ENCODE data around the gene SRRT. TPM values are rescaled to one million over a fixed set of nuclear protein-coding genes. Genes with fewer than 3 reads are reported as not detected.
"Not testable (repeated sequence)": the region's sequence is repeated elsewhere in the genome, so short reads cannot be mapped to it uniquely, and the experiment has no call there.

Gene SRRT
- polyA plus RNA-seq, 12 donors: 72.6 to 153 (median 96.4) TPM; not detected in 1

DNA sequence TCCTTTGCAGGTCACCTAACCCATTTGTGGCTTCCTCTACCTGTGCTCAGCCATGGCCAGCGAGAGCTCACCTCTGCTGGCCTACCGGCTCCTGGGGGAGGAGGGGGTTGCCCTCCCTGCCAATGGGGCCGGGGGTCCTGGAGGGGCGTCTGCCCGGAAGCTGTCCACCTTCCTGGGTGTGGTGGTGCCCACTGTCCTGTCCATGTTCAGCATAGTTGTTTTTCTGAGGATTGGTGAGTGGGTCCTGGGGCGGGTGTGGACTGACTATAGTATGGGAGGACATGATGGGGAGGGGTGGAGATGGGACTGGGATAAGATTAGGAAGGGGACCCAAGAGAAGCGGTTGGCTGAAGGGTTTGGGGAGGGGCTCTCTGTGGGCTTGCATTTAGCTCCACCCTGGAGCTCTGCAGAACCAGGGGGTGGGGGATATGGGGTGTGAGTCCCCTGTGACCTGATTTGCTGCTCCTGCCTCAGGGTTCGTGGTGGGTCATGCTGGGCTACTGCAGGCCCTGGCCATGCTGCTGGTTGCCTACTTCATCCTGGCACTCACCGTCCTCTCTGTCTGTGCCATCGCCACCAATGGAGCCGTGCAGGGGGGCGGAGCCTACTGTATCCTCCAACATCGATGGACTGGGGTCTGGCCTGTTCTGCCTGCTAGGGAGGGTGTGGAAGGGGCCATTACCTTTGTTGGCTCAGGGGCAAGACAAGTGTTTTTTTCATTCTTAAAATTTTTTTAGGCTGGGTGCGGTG is 20.6 kb upstream of the SRRT start:
- no peak for DNase-seq

- not testable (repeated sequence) for DNase-seq
Observed at GRCh38 chr7:100854899-100855298, 20.0 kb upstream of the SRRT start.

DNA sequence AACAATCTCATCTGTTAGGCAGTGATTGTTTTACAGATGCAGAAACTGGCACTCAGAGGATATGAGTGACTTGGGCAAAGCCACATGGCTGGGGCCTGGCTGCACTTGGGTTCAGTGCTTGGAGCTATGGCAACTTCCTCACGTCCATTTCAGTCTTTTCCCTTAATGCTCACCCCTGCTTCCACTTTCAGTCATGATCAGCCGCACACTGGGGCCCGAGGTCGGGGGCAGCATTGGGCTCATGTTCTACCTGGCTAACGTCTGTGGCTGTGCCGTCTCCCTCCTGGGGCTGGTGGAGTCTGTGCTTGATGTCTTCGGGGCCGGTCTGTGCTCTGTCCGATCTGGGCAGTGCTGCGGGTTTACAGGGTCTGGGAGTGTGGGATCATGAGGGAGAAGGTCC is 19.4 kb upstream of the SRRT start:
- DNase-seq: no peak

GRCh38 chr7:100856871-100857282 is 18.0 kb upstream of the SRRT start:
- no peak for DNase-seq

- no peak for DNase-seq
Observed at GRCh38 chr7:100859856-100860255, 15.0 kb upstream of the SRRT start.

GRCh38 chr7:100860702-100861615 is 13.9 kb upstream of the SRRT start:
- no peak for DNase-seq

DNA sequence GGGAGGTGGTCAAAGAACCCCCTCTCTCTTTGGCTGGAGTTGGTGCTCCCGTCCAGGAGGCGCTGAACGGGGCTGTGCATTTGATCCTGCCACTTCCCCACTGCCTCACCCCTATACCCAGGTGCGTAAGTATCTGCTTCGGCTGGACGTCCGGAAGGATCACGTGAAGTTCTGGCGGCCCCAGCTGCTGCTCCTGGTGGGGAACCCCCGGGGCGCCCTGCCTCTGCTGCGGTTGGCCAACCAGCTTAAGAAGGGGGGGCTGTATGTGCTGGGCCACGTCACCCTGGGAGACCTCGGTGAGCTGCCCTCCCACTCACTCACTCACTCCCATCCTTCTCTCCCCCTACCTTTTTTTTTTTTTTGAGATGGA is 13.3 kb upstream of the SRRT start:
- DNase-seq: no peak

GRCh38 chr7:100863406-100863950 is 11.4 kb upstream of the SRRT start:
- DNase-seq: no peak

GRCh38 chr7:100864263-100864845 is 10.5 kb upstream of the SRRT start:
- DNase-seq: no peak

DNA sequence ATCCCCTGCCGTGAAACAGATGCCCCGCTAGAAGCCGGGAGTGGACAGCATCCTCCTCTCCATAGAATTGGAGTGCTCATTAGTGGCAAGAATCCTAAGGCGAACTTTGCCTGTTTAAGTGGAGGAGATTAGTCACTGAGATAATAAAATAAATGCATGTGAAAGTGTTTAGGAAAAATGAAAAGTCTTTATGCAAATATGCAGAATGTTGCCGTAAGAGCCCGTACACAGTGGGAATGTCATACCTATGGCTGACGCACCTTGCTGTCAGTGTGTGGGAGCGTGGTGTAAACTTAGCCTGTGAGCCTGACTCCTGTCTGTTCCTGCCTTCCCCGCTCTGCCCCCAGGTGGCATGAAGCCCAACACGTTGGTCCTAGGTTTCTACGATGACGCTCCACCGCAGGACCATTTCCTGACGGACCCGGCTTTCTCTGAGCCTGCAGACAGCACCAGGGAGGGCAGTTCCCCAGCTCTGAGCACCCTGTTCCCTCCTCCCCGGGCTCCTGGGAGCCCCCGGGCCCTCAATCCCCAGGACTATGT is 9.5 kb upstream of the SRRT start:
- no peak for DNase-seq

GRCh38 chr7:100865938-100866728 is 8.8 kb upstream of the SRRT start:
- DNase-seq: peak; percentile 64

- no peak for DNase-seq
Observed at GRCh38 chr7:100866729-100867039, 8.2 kb upstream of the SRRT start.

DNA sequence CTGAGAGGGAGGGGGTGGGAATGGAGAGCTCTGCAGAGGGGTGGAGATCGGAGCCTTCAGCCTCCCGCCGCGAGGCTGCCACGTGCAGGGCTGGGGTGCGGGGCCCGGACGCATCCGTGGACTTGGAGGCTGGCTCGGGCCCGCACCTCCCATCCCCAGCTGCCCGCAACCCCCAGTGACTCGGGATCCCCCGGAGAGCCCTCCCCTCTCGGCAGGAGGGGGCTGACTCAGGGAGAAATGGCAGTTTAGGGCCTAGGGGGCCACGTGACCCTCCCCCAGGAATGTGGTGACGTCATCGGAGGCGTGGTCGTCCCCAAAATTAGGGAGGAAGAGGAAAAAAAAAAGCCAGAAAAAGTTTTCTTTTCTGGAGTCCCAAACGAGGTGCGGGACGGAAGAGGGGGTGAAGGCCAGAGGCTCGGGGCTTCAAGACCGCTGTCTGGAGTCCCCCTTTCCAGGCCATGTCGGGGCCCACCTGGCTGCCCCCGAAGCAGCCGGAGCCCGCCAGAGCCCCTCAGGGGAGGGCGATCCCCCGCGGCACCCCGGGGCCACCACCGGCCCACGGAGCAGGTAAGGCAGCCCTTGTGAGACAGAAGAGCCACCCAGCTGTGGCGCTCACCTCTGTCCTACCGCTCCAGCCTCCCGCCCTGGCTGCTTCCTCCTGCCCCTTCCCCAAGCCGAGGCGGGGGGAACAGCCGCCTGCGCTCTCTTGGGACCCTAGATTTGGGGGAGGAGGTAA is 7.7 kb upstream of the SRRT start, which contains the start of gene TRIP6:
TSS of gene TRIP6 (plus strand) at position 348 of the 736 bp plus-strand sequence. CDS start at position 459, 111 bp downstream.
- peak; percentile 95 for DNase-seq

GRCh38 chr7:100867776-100868485 is 7.0 kb upstream of the SRRT start:
- DNase-seq: no peak

GRCh38 chr7:100873599-100874299 is 1.2 kb upstream of the SRRT start:
- DNase-seq: no peak

DNA sequence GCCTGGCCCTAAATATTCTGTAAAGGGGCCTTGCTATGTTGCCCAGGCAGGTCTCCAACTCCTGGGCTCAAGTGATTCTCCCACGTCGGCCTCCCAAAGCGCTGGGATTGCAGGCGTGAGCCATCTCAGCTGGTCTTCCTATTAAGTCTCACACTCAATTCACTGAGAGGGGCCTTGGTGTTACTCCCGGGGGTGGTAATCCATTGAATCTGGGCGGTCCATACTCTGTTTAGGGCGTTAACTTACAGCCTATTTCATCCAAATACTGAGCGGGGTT is 665 bp upstream of the SRRT start:
- no peak for DNase-seq

DNA sequence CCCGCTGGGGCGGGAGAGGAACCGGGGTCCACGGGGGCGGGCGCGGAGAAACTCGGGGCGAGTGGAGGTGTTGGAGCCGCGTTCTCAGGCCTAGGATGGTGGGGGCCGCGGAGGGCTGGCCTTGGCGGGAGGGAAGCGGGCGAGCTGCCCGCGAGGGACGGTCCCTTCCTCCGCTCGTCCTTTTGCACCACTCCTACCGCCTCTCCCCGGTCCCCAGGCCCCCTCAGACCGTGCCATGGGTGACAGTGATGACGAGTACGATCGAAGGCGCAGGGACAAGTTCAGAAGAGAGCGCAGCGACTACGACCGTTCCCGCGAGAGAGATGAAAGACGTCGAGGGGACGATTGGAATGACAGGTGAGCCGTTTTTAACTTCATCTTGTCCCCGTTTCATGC is 451 bp downstream of the SRRT start:
- no peak for DNase-seq

DNA sequence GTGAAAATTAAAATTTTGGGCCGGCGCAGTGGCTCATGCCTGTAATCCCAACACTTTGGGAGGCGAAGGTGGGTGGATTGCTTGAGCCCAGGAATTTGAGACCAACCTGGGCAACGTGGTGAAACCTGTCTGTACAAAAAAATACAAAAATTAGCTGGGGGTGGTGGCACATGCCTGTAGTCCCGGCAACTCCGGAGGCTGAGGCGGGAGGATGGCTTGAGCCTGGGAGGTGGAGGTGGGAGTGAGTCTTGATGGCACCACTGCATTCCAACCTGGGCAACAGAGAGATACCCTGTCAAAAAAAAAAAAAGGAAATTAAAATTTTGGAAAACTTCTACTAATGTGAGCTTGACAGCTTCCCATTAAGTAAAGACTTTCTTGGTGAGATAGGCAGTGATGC is 3.1 kb downstream of the SRRT start:
- DNase-seq: no peak

DNA sequence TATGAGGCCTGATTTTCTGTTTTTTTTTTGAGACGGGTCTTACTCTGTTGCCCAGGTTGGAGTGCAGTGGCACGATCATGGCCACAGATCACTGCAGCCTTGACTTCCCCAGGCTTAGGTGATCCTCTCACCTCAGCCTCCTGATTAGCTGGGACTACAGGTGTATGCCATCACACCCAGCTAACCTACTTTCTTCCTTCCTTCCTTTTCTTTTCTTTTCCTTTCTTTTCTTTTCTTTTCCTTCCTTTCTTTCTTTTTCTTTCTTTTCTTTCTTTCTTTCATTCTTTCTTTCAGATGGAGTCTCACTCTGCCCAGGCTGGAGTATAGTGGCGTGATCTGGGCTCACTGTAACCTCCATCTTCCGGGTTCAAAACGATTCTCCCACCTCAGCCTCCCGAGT is 3.8 kb downstream of the SRRT start:
- DNase-seq: no peak

Measured in muscle of arm (tissue), 12 donors.